GM12878 (cell line): ENCODE results near the gene USH1C. TPM values are rescaled to one million over a fixed set of nuclear protein-coding genes. Genes with fewer than 3 reads are reported as not detected.

Source experiments
- ATAC-seq: fragments of 200-7000 bp; cut with Tn5 transposase; 3 replicates; pipeline ENCODE4 v1.9.1; 2020; ENCODE audit warnings: mild to moderate bottlenecking, moderate library complexity
- BruUV-seq: library from RNA; stranded (reverse); fragments of 400-500 nt; replicated peaks from 2 replicates; lab custom pipeline; 2021; lab: Mats Ljungman, UMichigan
- CTCF ChIA-PET: fragments of 300-600 bp; sonication (Branson Sonifier 250); formaldehyde crosslinking; extraction: SDS; loops from one replicate; lab custom pipeline; 2021; ENCODE audit warnings: inconsistent platforms; lab: Yijun Ruan, JAX
- POLR2A ChIA-PET: fragments of 350-600 bp; formaldehyde crosslinking; extraction: SDS; loops from one replicate; lab custom pipeline; 2021; ENCODE audit warnings: inconsistent platforms; lab: Charles Lee
- RAD21 ChIA-PET: fragments of 300-600 bp; sonication (Branson Sonifier 250); formaldehyde crosslinking; loops from one replicate; lab custom pipeline; 2023; ENCODE audit warnings: antibody characterized with exemption; ENCODE audit not compliant: unreplicated experiment; lab: Charles Lee
- SMC1A ChIA-PET: fragments of 300-600 bp; sonication (Branson Sonifier 250); formaldehyde crosslinking; loops from one replicate; lab custom pipeline; 2023; ENCODE audit not compliant: unreplicated experiment, uncharacterized antibody; lab: Charles Lee
- DNase-seq: peaks from one replicate; pipeline ENCODE4 v3.0.0-alpha.2; 2011; ENCODE audit warnings: low read depth, low spot score
- FAIRE-seq: peaks from 3 replicates; lab custom pipeline; 2011; peaks lifted over from hg19 to GRCh38; lab: Jason Lieb, UNC
- H2AFZ ChIP-seq: 2 replicates; pipeline ENCODE4 v1.6.0; 2011; ENCODE audit warnings: low read depth, low read length, control low read depth; ENCODE audit not compliant: control insufficient read depth
- H3K27ac ChIP-seq: 2 replicates; pipeline ENCODE4 v1.5.1; 2011; ENCODE audit warnings: control low read depth; ENCODE audit not compliant: control insufficient read depth, insufficient read depth
- H3K27me3 ChIP-seq, 2 experiments: replicated peaks in 1 of 2; 2 replicates each; pipeline versions ENCODE4 v1.6.0 to v1.6.1; 2011; ENCODE audit warnings: low read length in 1 of 2; ENCODE audit not compliant: control insufficient read depth in 2 of 2, insufficient read depth in 2 of 2
- H3K36me3 ChIP-seq, 2 experiments: 2 replicates each; pipeline ENCODE4 v1.5.1; 2011; ENCODE audit warnings: low read length in 1 of 2; ENCODE audit not compliant: control insufficient read depth in 2 of 2, insufficient read depth in 2 of 2
- H3K4me1 ChIP-seq: 2 replicates; pipeline ENCODE4 v1.6.1; 2011; ENCODE audit warnings: mild to moderate bottlenecking, low read length, moderate library complexity, mixed read lengths; ENCODE audit not compliant: control insufficient read depth, insufficient read depth
- H3K4me2 ChIP-seq: 2 replicates; pipeline ENCODE4 v1.6.0; 2011; ENCODE audit warnings: control low read depth; ENCODE audit not compliant: control insufficient read depth, insufficient read depth
- H3K4me3 ChIP-seq: fragments of 200-600 bp; sonication (generic); 2 replicates; pipeline ENCODE4 v1.5.1; 2016
- H3K79me2 ChIP-seq: 2 replicates; pipeline ENCODE4 v1.6.0; 2011; ENCODE audit warnings: low read length; ENCODE audit not compliant: control insufficient read depth, insufficient read depth
- H3K9ac ChIP-seq: 2 replicates; pipeline ENCODE4 v1.8.0; 2011; ENCODE audit warnings: low read length, control low read depth, mixed read lengths; ENCODE audit not compliant: control insufficient read depth, insufficient read depth
- H3K9me3 ChIP-seq: replicated peaks from 3 replicates; pipeline ENCODE4 v1.5.1; 2011; ENCODE audit warnings: mild to moderate bottlenecking, low read length; ENCODE audit not compliant: control insufficient read depth, insufficient read depth
- H4K20me1 ChIP-seq: 2 replicates; pipeline ENCODE4 v1.6.0; 2011; ENCODE audit not compliant: control insufficient read depth, insufficient read depth
- NR2C2 ChIP-seq: IDR thresholded peaks from 2 replicates; pipeline ENCODE4 v1.6.1; 2011; ENCODE audit warnings: borderline replicate concordance, low read depth; ENCODE audit not compliant: control insufficient read depth, insufficient read length
- SIN3A ChIP-seq: IDR thresholded peaks from 2 replicates; pipeline ENCODE4 v1.6.1; 2012; ENCODE audit warnings: low read depth, low read length, improper control_type of control experiment
- SMAD5 ChIP-seq: IDR thresholded peaks from 2 replicates; pipeline ENCODE4 v1.6.1; 2016; ENCODE audit warnings: antibody characterized with exemption, low read depth
- TAF1 ChIP-seq: IDR thresholded peaks from 2 replicates; pipeline ENCODE4 v1.6.1; 2011; ENCODE audit warnings: mild to moderate bottlenecking, low read depth, low read length, borderline replicate concordance
- ZBED1 ChIP-seq: IDR thresholded peaks from 2 replicates; pipeline ENCODE4 v1.6.1; 2016; ENCODE audit warnings: borderline replicate concordance
- ZNF217 ChIP-seq: fragments of 450-650 bp; IDR thresholded peaks from 2 replicates; pipeline ENCODE4 v1.6.1; 2017; ENCODE audit warnings: antibody characterized with exemption, mild to moderate bottlenecking
- ZNF384 ChIP-seq: IDR thresholded peaks from 2 replicates; pipeline ENCODE4 v1.6.1; 2012; ENCODE audit warnings: low read depth, mild to moderate bottlenecking, low read length, improper control_type of control experiment, borderline replicate concordance
- ZNF622 ChIP-seq: fragments of 450-650 bp; IDR thresholded peaks from 2 replicates; pipeline ENCODE4 v1.6.1; 2017; ENCODE audit warnings: mild to moderate bottlenecking, inconsistent platforms
- WGBS: methylation state at CpG from one replicate; pipeline ENCODE4 v1.1.6; 2016; ENCODE audit warnings: low lambda C conversion rate; ENCODE audit not compliant: insufficient replicate concordance, insufficient coverage; ENCODE audit errors: missing lambda C conversion rate; 5-methylcytosine and 5-hydroxymethylcytosine counted together
- in situ Hi-C: fragments of 300-500 bp; cut with MboI; formaldehyde crosslinking; loops from 9 replicates; pipeline ENCODE4 v1.14.3; 2018; ENCODE audit warnings: mixed read lengths
- intact Hi-C: fragments of 100-400 bp; cut with micrococcal nuclease; formaldehyde crosslinking; loops from one replicate; pipeline ENCODE4 v1.14.2; 2022; ENCODE audit not compliant: unreplicated experiment
- polyA plus RNA-seq, 11 experiments: library from polyadenylated mRNA; depleted of rRNA in 4 of 11; unstranded in 6 of 11; stranded (reverse) in 5 of 11; fragments of >200 nt; fragmentation: Nextera tagmentation in 4 of 11; fragmentation: Illumina TruSeq in 1 of 11; extraction: Ambion mirVana in 4 of 11; extraction: Trizol in 1 of 11; gene quantifications; 1 replicate in 1 of 11; 2 replicates in 10 of 11; pipeline versions ENCODE4 v1.2.1 to v1.2.3, GENCODE V29; 2011 to 2016; ENCODE audit warnings: inconsistent platforms in 2 of 11, missing spikeins in 2 of 11, low read depth in 1 of 11
- total RNA-seq, 4 experiments: library from RNA; depleted of rRNA in 3 of 4; stranded (reverse); fragments of >200 nt in 3 of 4; fragmentation: Illumina TruSeq in 1 of 4; extraction: Trizol in 1 of 4; gene quantifications; 2 replicates each; pipeline versions ENCODE4 v1.2.1 to v1.2.3, GENCODE V29; 2013 to 2021

Gene USH1C
- total and polyA plus RNA-seq, 10 of the 15 experiments (the other 5 are each of a cell fraction or from before 2014, with no cell fraction given), result not detected

- ATAC-seq, result no peak
- ChIA-PET CTCF (interaction anchor here (1.1 to 2.4 kb wide), 5 partner anchors 9 to 130 kb away, joined by 4 to 10 read pairs (median 7); no protein-coding TSS in a partner anchor), SMC1A (interaction anchor here (0.8 kb wide), 2 partner anchors 20 to 121 kb away, joined by 3 read pairs; no protein-coding TSS in a partner anchor), POLR2A (no interaction called here), RAD21 (interaction anchor here (0.7 to 1.4 kb wide), 3 partner anchors 14 to 688 kb away, joined by 3 to 4 read pairs (median 3); partner anchors contain the start of gene KCNJ11)
- BruUV-seq, result no TSS peak
- Histone ChIP-seq H3K9me3 (no peaks in the 10 kb centered on the region), H3K9ac (no peak overlapping the region), H2AFZ (no peak overlapping the region), H3K79me2 (no peaks in the 10 kb centered on the region), H3K27ac (no peak overlapping the region), H3K36me3 (no peaks in the 10 kb centered on the region), H3K4me3 (no peak overlapping the region), H3K4me1 (no peaks in the 10 kb centered on the region; the same call in 1 of the 2 replicates), H3K4me2 (no peak overlapping the region), H4K20me1 (no peaks in the 10 kb centered on the region; the same call in 1 of the 2 replicates), H3K27me3 (no peaks in the 10 kb centered on the region; a peak in 2 of 4 replicates)
- WGBS, result 69% methylated on average over 2 of the region's 2 CpGs
- DNase-seq, result no peak
- intact Hi-C loops (no loop called here), in situ Hi-C loops (loop anchor here (5.0 to 10.0 kb wide), 2 partner anchors 123 to 280 kb away; partner anchors contain the start of gene KCNJ11)
- TF ChIP-seq NR2C2 (no peak), ZNF384 (no peak), ZNF217 (no peak), TAF1 (no peak), ZBED1 (no peak), SIN3A (no peak), SMAD5 (no peak), ZNF622 (no peak)
- no peak for FAIRE-seq
Observed at GRCh38 chr11:17507773-17508172, 36.4 kb downstream of the USH1C start.
